ENCODE data around the gene IGSF9B. TPM values are rescaled to one million over a fixed set of nuclear protein-coding genes. Genes with fewer than 3 reads are reported as not detected.

IGSF9B gene
- polyA plus RNA-seq, 1 donor (not counting 4 experiments of a cell fraction or from before 2014, with no cell fraction given) = 0.66 TPM

GRCh38 chr11:133957900-133958299, 1.1 kb upstream of the IGSF9B start:
- peaks cover 5% of the 10 kb centered on the region for H3K4me1 ChIP-seq (ENCODE audit: control insufficient read depth, extremely low read depth, insufficient read depth, low read length)
- peaks cover 37% of the 10 kb centered on the region for H3K27me3 ChIP-seq (ENCODE audit: control insufficient read depth, extremely low read depth, insufficient read depth, low read length)
- no peaks in the 10 kb centered on the region for H3K9me1 ChIP-seq (ENCODE audit: control insufficient read depth, extremely low read depth, insufficient read depth, low read length)
- no peaks in the 10 kb centered on the region for H4K20me1 ChIP-seq (ENCODE audit: control insufficient read depth, extremely low read depth, insufficient read depth, low read length)
- H3K9me3 ChIP-seq (ENCODE audit: control insufficient read depth, low read depth, low read length) = no peaks in the 10 kb centered on the region
- no peak overlapping the region for H3K4me2 ChIP-seq (ENCODE audit: control insufficient read depth, extremely low read depth, insufficient read depth, low read depth, low read length)
- H3K27ac ChIP-seq (ENCODE audit: control insufficient read depth, insufficient read depth, low read length) = no peak overlapping the region
- H3K4me3 ChIP-seq (ENCODE audit: control insufficient read depth in 2 of 3, extremely low read depth in 1 of 3, insufficient read depth in 2 of 3, low read depth in 1 of 3, low read length in 3 of 3) = no peak overlapping the region
- TF ChIP-seq CTCF (optimal IDR thresholded peaks at IDR 0.05 in 1 of 3, IDR thresholded peaks at IDR 0.05 in 1 of 3, conservative IDR thresholded peaks at IDR 0.05 in 1 of 3; ENCODE audit: extremely low read depth in 1 of 3, insufficient read depth in 2 of 3, low read length in 3 of 3) (no peak), EZH2 (IDR thresholded peaks at IDR 0.05; ENCODE audit: low read length) (no peak)
- no peak overlapping the region for H3K9ac ChIP-seq (ENCODE audit: control insufficient read depth, extremely low read depth, insufficient read depth, low read length)
- no peaks in the 10 kb centered on the region for H3K79me2 ChIP-seq (ENCODE audit: control insufficient read depth, insufficient read depth, low read length)
- no peak for DNase-seq (ENCODE audit: low read depth, low spot score)
- H3K36me3 ChIP-seq (ENCODE audit: control insufficient read depth in 2 of 2, extremely low read depth in 1 of 2, insufficient read depth in 2 of 2, low read length in 2 of 2) = no peaks in the 10 kb centered on the region
- H2AFZ ChIP-seq (ENCODE audit: control insufficient read depth, low read length) = no peak overlapping the region
- dilution Hi-C loops (cut with MboI; ENCODE audit: extremely low pct_ligation_motif_present, low sequenced_read_pairs) = no loop called here
- no peak for FAIRE-seq

- H3K36me3 ChIP-seq (ENCODE audit: control insufficient read depth in 2 of 2, extremely low read depth in 1 of 2, insufficient read depth in 2 of 2, low read length in 2 of 2) = no peaks in the 10 kb centered on the region
- H3K9me1 ChIP-seq (ENCODE audit: control insufficient read depth, extremely low read depth, insufficient read depth, low read length) = no peaks in the 10 kb centered on the region
- peaks cover 14% of the 10 kb centered on the region for H3K4me1 ChIP-seq (ENCODE audit: control insufficient read depth, extremely low read depth, insufficient read depth, low read length)
- TF ChIP-seq EZH2 (IDR thresholded peaks at IDR 0.05; ENCODE audit: low read length) = peak; percentile 23
- no peak for TF ChIP-seq CTCF (optimal IDR thresholded peaks at IDR 0.05 in 1 of 3, IDR thresholded peaks at IDR 0.05 in 1 of 3, conservative IDR thresholded peaks at IDR 0.05 in 1 of 3; ENCODE audit: extremely low read depth in 1 of 3, insufficient read depth in 2 of 3, low read length in 3 of 3)
- H3K9ac ChIP-seq (ENCODE audit: control insufficient read depth, extremely low read depth, insufficient read depth, low read length) = no peak overlapping the region
- dilution Hi-C loops (cut with MboI; ENCODE audit: extremely low pct_ligation_motif_present, low sequenced_read_pairs) = no loop called here
- no peaks in the 10 kb centered on the region for H3K79me2 ChIP-seq (ENCODE audit: control insufficient read depth, insufficient read depth, low read length)
- H3K4me3 ChIP-seq (ENCODE audit: control insufficient read depth in 2 of 3, extremely low read depth in 1 of 3, insufficient read depth in 2 of 3, low read depth in 1 of 3, low read length in 3 of 3) = peak overlapping the region; percentile 19 to 40 (median 31)
- no peak overlapping the region for H2AFZ ChIP-seq (ENCODE audit: control insufficient read depth, low read length)
- peak overlapping the region; percentile 54 for H3K4me2 ChIP-seq (ENCODE audit: control insufficient read depth, extremely low read depth, insufficient read depth, low read depth, low read length)
- DNase-seq (ENCODE audit: low read depth, low spot score) (no peak), FAIRE-seq (no peak)
- H3K9me3 ChIP-seq (ENCODE audit: control insufficient read depth, low read depth, low read length) = no peaks in the 10 kb centered on the region
- no peaks in the 10 kb centered on the region for H4K20me1 ChIP-seq (ENCODE audit: control insufficient read depth, extremely low read depth, insufficient read depth, low read length)
- H3K27me3 ChIP-seq (ENCODE audit: control insufficient read depth, extremely low read depth, insufficient read depth, low read length) = peaks cover 51% of the 10 kb centered on the region
- H3K27ac ChIP-seq (ENCODE audit: control insufficient read depth, insufficient read depth, low read length) = no peak overlapping the region
These were observed 785 bp downstream of the IGSF9B start for GRCh38 chr11:133955945-133956421.

All from keratinocyte (primary cell).